DOHH2 (cell line): ENCODE results near the gene DGKA.

Source experiments
- CTCF ChIP-seq: fragments of 200-600 bp; sonication (generic); IDR thresholded peaks from one replicate; pipeline ENCODE4 v1.5.1; 2014; ENCODE audit warnings: antibody characterized with exemption, mild to moderate bottlenecking, low read depth, low read length; ENCODE audit not compliant: poor library complexity, severe bottlenecking
- EZH2phosphoT487 ChIP-seq: fragments of 200-600 bp; sonication (generic); IDR thresholded peaks from 2 replicates; pipeline ENCODE4 v1.6.1; 2017; ENCODE audit warnings: borderline replicate concordance, mild to moderate bottlenecking, antibody characterized with exemption, low read length, moderate library complexity, mixed read lengths

DNA sequence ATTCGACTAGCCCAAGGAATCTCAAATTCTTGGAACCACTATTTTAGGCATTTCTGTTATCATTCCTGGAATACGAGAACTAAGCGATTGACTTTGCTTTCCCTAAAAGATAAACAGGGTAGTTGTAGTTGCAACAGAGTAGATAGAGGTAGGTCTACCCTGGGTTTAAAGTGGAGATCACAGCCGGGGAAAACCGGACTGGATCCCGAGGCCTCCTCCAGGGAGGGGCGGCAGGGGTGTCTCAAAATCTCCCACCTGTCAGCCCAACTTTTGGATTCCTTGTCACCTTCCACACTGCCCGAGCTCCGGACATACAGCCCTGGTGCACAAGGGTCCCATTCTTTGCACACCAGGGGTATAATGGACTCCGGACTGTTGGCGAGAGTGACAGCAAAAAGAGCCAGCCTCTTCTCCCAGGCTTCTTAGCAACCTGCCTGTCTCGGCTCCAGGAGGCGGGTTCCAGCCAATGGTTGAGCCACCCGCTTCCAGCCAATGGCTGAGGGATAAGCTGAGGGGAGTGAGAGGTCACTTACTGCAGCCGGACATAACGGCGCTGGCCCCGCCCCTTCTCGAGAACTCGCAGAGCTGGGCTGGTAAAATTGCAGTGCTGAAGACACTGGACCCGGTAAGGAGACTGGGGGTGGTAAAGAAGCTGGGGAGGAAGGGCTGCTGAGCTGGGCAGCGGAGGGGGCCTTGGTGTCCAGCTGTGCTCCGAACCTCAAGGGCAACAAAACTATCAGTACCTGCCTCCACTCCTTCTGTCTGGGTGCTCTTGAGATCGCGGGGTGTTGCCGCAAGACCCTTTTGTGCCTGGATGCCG lies 66.0 kb downstream of the DGKA start, which contains the start of gene SUOX:
- TF ChIP-seq CTCF (no peak), EZH2phosphoT487 (no peak)
